GM21381 (cell line): Measurements from ENCODE around the gene TLK1.
A peak's percentile ranks its signal among the peaks of the same experiment; 100 is the strongest.
"Not testable (repeated sequence)": the region's sequence is repeated elsewhere in the genome, so short reads cannot be mapped to it uniquely, and the experiment has no call there.

Experiments
- ATAC-seq: cut with Tn5 transposase; IDR thresholded peaks from one replicate; pipeline ENCODE4 v1.9.1; 2021; ENCODE audit warnings: mild to moderate bottlenecking, moderate library complexity; ENCODE audit not compliant: unreplicated experiment

Gene TLK1

GRCh38 chr2:171169839-171170238 is 9.1 kb upstream of the TLK1 start:
- no peak for ATAC-seq

- no peak for ATAC-seq
These were observed 8.6 kb upstream of the TLK1 start for GRCh38 chr2:171169333-171169732.

- ATAC-seq: no peak
These were observed 6.8 kb upstream of the TLK1 start for GRCh38 chr2:171167352-171167997.

GRCh38 chr2:171166328-171166983 is 5.8 kb upstream of the TLK1 start:
- ATAC-seq: no peak

GRCh38 chr2:171165967-171166327 is 5.3 kb upstream of the TLK1 start:
- no peak for ATAC-seq

GRCh38 chr2:171163261-171163660 is 2.6 kb upstream of the TLK1 start:
- ATAC-seq: no peak

- not testable (repeated sequence) for ATAC-seq
These were observed 2.0 kb upstream of the TLK1 start for GRCh38 chr2:171162522-171163197.

- peak; percentile 53 for ATAC-seq
These were observed 455 bp upstream of the TLK1 start for GRCh38 chr2:171160956-171161740.

- ATAC-seq: peak; percentile 2
These were observed 1.1 kb downstream of the TLK1 start for GRCh38 chr2:171159372-171160118.

GRCh38 chr2:171158790-171159371 is 1.8 kb downstream of the TLK1 start:
- no peak for ATAC-seq

GRCh38 chr2:171158036-171158789 is 2.5 kb downstream of the TLK1 start:
- no peak for ATAC-seq

- ATAC-seq: no peak
These were observed 3.6 kb downstream of the TLK1 start for GRCh38 chr2:171157109-171157500.

- ATAC-seq: no peak
These were observed 6.3 kb downstream of the TLK1 start for GRCh38 chr2:171154348-171154747.

GRCh38 chr2:171150694-171151285 is 9.9 kb downstream of the TLK1 start:
- ATAC-seq: no peak

- ATAC-seq: no peak
These were observed 10.6 kb downstream of the TLK1 start for GRCh38 chr2:171149986-171150693.

- no peak for ATAC-seq
These were observed 11.3 kb downstream of the TLK1 start for GRCh38 chr2:171149171-171149938.

- no peak for ATAC-seq
These were observed 13.6 kb downstream of the TLK1 start for GRCh38 chr2:171147081-171147480.

GRCh38 chr2:171146633-171147032 is 14.1 kb downstream of the TLK1 start:
- no peak for ATAC-seq
